H9 (cell line): ENCODE measurements around the gene TNFAIP2. TPM values are rescaled to one million over a fixed set of nuclear protein-coding genes. Genes with fewer than 3 reads are reported as not detected.

ENCODE experiments used
- DNase-seq: peaks from one replicate; pipeline ENCODE4 v3.0.0-alpha.2; 2017
- H2AFZ ChIP-seq: one replicate; pipeline ENCODE4 v1.6.1; 2013; ENCODE audit warnings: mild to moderate bottlenecking, low read length, control low read depth, moderate library complexity
- H2AK5ac ChIP-seq: 2 replicates; pipeline ENCODE4 v1.6.1; 2013; ENCODE audit warnings: low read length, control low read depth, mixed read lengths; ENCODE audit not compliant: insufficient read length
- H2BK120ac ChIP-seq: one replicate; pipeline ENCODE4 v1.6.1; 2013; ENCODE audit warnings: low read depth, mild to moderate bottlenecking, low read length, control low read depth, inconsistent platforms; ENCODE audit not compliant: poor library complexity, severe bottlenecking
- H2BK12ac ChIP-seq: 2 replicates; pipeline ENCODE4 v1.6.1; 2013; ENCODE audit warnings: low read length, control low read depth, mixed read lengths, low read depth; ENCODE audit not compliant: insufficient read length
- H2BK15ac ChIP-seq: 2 replicates; pipeline ENCODE4 v1.6.1; 2013; ENCODE audit warnings: low read depth, low read length, control low read depth
- H2BK20ac ChIP-seq: one replicate; pipeline ENCODE4 v1.6.1; 2013; ENCODE audit warnings: low read depth, mild to moderate bottlenecking, low read length, control low read depth, inconsistent platforms; ENCODE audit not compliant: poor library complexity, severe bottlenecking
- H2BK5ac ChIP-seq: 2 replicates; pipeline ENCODE4 v1.6.1; 2013; ENCODE audit warnings: low read length, control low read depth, mixed read lengths; ENCODE audit not compliant: insufficient read length
- H3K14ac ChIP-seq: 2 replicates; pipeline ENCODE4 v1.6.1; 2013; ENCODE audit warnings: low read length, control low read depth; ENCODE audit not compliant: insufficient read depth
- H3K18ac ChIP-seq: 2 replicates; pipeline ENCODE4 v1.6.1; 2013; ENCODE audit warnings: low read depth, mild to moderate bottlenecking, mixed read lengths, low read length, control low read depth; ENCODE audit not compliant: insufficient read length
- H3K23ac ChIP-seq: 2 replicates; pipeline ENCODE4 v1.6.1; 2013; ENCODE audit warnings: low read length, control low read depth, mixed read lengths, low read depth; ENCODE audit not compliant: insufficient read length
- H3K23me2 ChIP-seq: 2 replicates; pipeline ENCODE4 v1.6.1; 2013; ENCODE audit warnings: low read depth, mild to moderate bottlenecking, mixed read lengths, low read length, control low read depth; ENCODE audit not compliant: insufficient read length, poor library complexity, severe bottlenecking
- H3K27ac ChIP-seq: 2 replicates; pipeline ENCODE4 v1.5.1; 2013; ENCODE audit warnings: low read length, control low read depth, mixed read lengths, low read depth; ENCODE audit not compliant: insufficient read length
- H3K27me3 ChIP-seq: 2 replicates; pipeline ENCODE4 v1.6.1; 2013; ENCODE audit warnings: low read length, control low read depth, inconsistent platforms; ENCODE audit not compliant: insufficient read depth
- H3K4ac ChIP-seq: 2 replicates; pipeline ENCODE4 v1.6.1; 2013; ENCODE audit warnings: low read depth, mild to moderate bottlenecking, control low read depth, inconsistent platforms, low read length, moderate library complexity
- H3K4me1 ChIP-seq: 2 replicates; pipeline ENCODE4 v1.6.1; 2013; ENCODE audit warnings: low read length, control low read depth, inconsistent platforms; ENCODE audit not compliant: insufficient read depth
- H3K4me2 ChIP-seq: 2 replicates; pipeline ENCODE4 v1.6.1; 2013; ENCODE audit warnings: low read length, control low read depth, mixed read lengths; ENCODE audit not compliant: insufficient read length, insufficient read depth
- H3K56ac ChIP-seq: 2 replicates; pipeline ENCODE4 v1.6.1; 2013; ENCODE audit warnings: low read depth, mild to moderate bottlenecking, mixed read lengths, low read length, control low read depth; ENCODE audit not compliant: insufficient read length
- H3K79me1 ChIP-seq: 2 replicates; pipeline ENCODE4 v1.6.1; 2013; ENCODE audit warnings: low read depth, mild to moderate bottlenecking, moderate library complexity, low read length, control low read depth, inconsistent platforms; ENCODE audit not compliant: insufficient read depth, poor library complexity, severe bottlenecking
- H3K79me2 ChIP-seq: 2 replicates; pipeline ENCODE4 v1.6.1; 2013; ENCODE audit warnings: low read length, control low read depth, inconsistent platforms; ENCODE audit not compliant: insufficient read depth
- H3K9ac ChIP-seq: 2 replicates; pipeline ENCODE4 v1.6.1; 2013; ENCODE audit warnings: low read length, control low read depth, mixed read lengths; ENCODE audit not compliant: insufficient read length; ENCODE audit errors: extremely low read depth
- H3K9me3 ChIP-seq: one replicate; pipeline ENCODE4 v1.6.1; 2013; ENCODE audit warnings: low read depth, low read length, inconsistent platforms; ENCODE audit not compliant: control insufficient read depth
- H3T11ph ChIP-seq: one replicate; pipeline ENCODE4 v1.6.1; 2013; ENCODE audit warnings: mild to moderate bottlenecking, low read length, control low read depth, inconsistent platforms
- H4K20me1 ChIP-seq: one replicate; pipeline ENCODE4 v1.6.1; 2013; ENCODE audit not compliant: control insufficient read depth, insufficient read length, insufficient read depth
- H4K5ac ChIP-seq: 2 replicates; pipeline ENCODE4 v1.6.1; 2013; ENCODE audit warnings: low read depth, mild to moderate bottlenecking, mixed read lengths, low read length, control low read depth; ENCODE audit not compliant: insufficient read length
- H4K8ac ChIP-seq: replicated peaks from 2 replicates; pipeline ENCODE4 v1.6.1; 2013; ENCODE audit warnings: low read length, control low read depth, mixed read lengths, low read depth; ENCODE audit not compliant: insufficient read length
- H4K91ac ChIP-seq: 2 replicates; pipeline ENCODE4 v1.6.1; 2013; ENCODE audit warnings: low read depth, mild to moderate bottlenecking, moderate library complexity, mixed read lengths, low read length, control low read depth; ENCODE audit not compliant: insufficient read length
- H3K27ac Mint-ChIP-seq, 3 experiments: 2 replicates in 2 of 3; 3 replicates in 1 of 3; pipeline ENCODE4 v1.8.0; 2020 to 2021; ENCODE audit warnings: mixed read lengths in 3 of 3, mild to moderate bottlenecking in 1 of 3, moderate library complexity in 1 of 3
- H3K27me3 Mint-ChIP-seq: 2 replicates; pipeline ENCODE4 v1.8.0; 2021; ENCODE audit warnings: low read depth, mild to moderate bottlenecking, moderate library complexity, mixed read lengths
- H3K36me3 Mint-ChIP-seq, 3 experiments: 2 replicates in 2 of 3; 3 replicates in 1 of 3; pipeline ENCODE4 v1.8.0; 2020 to 2021; ENCODE audit warnings: low read depth in 3 of 3, mixed read lengths in 3 of 3; ENCODE audit not compliant: insufficient read depth in 1 of 3
- H3K4me1 Mint-ChIP-seq, 2 experiments: 2 replicates each; pipeline ENCODE4 v1.8.0; 2020; ENCODE audit warnings: mixed read lengths in 2 of 2
- H3K4me3 Mint-ChIP-seq, 2 experiments: 2 replicates in 1 of 2; 3 replicates in 1 of 2; pipeline ENCODE4 v1.8.0; 2020 to 2021; ENCODE audit warnings: mild to moderate bottlenecking in 2 of 2, mixed read lengths in 2 of 2, moderate library complexity in 1 of 2
- H3K9me3 Mint-ChIP-seq, 2 experiments: 2 replicates in 1 of 2; 3 replicates in 1 of 2; pipeline ENCODE4 v1.8.0; 2020; ENCODE audit warnings: mild to moderate bottlenecking in 2 of 2, mixed read lengths in 2 of 2, moderate library complexity in 1 of 2
- WGBS: extraction: QIAGEN DNeasy Blood & Tissue Kit; methylation state at CpG from one replicate; pipeline ENCODE4 v1.1.7; 2013; ENCODE audit warnings: missing lambda C conversion rate, low lambda C conversion rate, mixed read lengths; ENCODE audit not compliant: insufficient read length; ENCODE audit errors: extremely low coverage; 5-methylcytosine and 5-hydroxymethylcytosine counted together
- total RNA-seq: library from RNA; stranded (reverse); gene quantifications from 2 replicates; pipeline ENCODE4 v1.2.1, GENCODE V29; 2021
- TF ChIP-seq, protein P1 (sequence below): fragments of 200-600 bp; sonication (generic); conservative IDR thresholded peaks from 3 replicates; pipeline ENCODE4 v1.8.0; 2021; ENCODE audit warnings: antibody characterized with exemption, mild to moderate bottlenecking

Gene TNFAIP2
- total RNA-seq, 1 experiment from 2014 or later: 29.3 TPM

DNA sequence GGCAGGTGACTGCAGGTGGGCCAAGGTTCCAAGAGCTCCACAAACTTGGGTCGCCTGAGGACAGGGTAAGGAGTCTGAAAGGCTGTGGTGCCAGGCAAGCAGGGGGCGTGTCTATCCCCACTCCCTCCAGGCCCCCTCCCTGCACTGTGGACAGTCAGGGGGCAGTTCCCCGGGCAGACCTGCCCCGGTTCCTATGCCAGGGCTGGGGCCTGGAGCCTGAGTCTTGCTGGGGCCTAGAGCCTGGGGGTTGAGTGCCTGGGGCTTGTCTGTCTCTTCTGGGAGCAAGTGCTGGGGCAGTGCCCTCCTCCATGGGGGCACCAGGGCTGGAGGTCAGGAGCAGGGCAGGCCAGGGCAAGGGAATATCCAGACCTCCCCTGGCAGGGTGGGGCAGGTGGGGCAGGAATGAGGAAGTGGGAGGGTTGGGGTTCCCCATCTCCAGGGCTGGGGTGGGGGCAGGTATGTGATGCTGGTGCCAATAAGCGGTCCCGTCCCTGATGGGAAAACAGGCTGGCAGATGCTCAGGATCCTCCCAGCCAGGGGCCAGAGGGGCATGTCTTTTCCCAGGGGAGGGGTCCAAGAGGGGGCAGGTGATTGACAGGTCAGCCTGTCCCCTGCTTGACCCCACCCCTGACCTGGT is 11.9 kb upstream of the TNFAIP2 start:
- H2AFZ ChIP-seq: no peak overlapping the region
- no peak overlapping the region for H2BK5ac ChIP-seq
- H2AK5ac ChIP-seq: no peak overlapping the region
- DNase-seq: no peak
- peaks cover 14% of the 10 kb centered on the region for H3K27me3 Mint-ChIP-seq
- H3K18ac ChIP-seq: no peak overlapping the region
- no peak overlapping the region for H3K4ac ChIP-seq
- peaks cover 4% of the 10 kb centered on the region for H3K23me2 ChIP-seq
- no peaks in the 10 kb centered on the region for H3K79me1 ChIP-seq
- H2BK15ac ChIP-seq: no peak overlapping the region
- H3K14ac ChIP-seq: no peak overlapping the region
- no peaks in the 10 kb centered on the region for H3K36me3 Mint-ChIP-seq
- H3K23ac ChIP-seq: no peak overlapping the region
- no peak overlapping the region for H2BK120ac ChIP-seq
- no peak overlapping the region for H3K4me2 ChIP-seq
- H4K5ac ChIP-seq: no peak overlapping the region
- peak overlapping the region in 1 of 2 experiments; percentile 60; a peak in 1 of 5 replicates for H3K4me3 Mint-ChIP-seq
- H3K27ac ChIP-seq: no peak overlapping the region
- peak overlapping the region in 1 of 3 experiments; percentile 70; a peak in 1 of 7 replicates for H3K27ac Mint-ChIP-seq
- no peak overlapping the region for H4K91ac ChIP-seq
- no peaks in the 10 kb centered on the region for H3K9me3 ChIP-seq
- no CpG with 5 or more reads among the region's 6 CpGs for WGBS
- H3K56ac ChIP-seq: no peak overlapping the region
- H3K9ac ChIP-seq: no peak overlapping the region
- TF ChIP-seq, protein P1, sequence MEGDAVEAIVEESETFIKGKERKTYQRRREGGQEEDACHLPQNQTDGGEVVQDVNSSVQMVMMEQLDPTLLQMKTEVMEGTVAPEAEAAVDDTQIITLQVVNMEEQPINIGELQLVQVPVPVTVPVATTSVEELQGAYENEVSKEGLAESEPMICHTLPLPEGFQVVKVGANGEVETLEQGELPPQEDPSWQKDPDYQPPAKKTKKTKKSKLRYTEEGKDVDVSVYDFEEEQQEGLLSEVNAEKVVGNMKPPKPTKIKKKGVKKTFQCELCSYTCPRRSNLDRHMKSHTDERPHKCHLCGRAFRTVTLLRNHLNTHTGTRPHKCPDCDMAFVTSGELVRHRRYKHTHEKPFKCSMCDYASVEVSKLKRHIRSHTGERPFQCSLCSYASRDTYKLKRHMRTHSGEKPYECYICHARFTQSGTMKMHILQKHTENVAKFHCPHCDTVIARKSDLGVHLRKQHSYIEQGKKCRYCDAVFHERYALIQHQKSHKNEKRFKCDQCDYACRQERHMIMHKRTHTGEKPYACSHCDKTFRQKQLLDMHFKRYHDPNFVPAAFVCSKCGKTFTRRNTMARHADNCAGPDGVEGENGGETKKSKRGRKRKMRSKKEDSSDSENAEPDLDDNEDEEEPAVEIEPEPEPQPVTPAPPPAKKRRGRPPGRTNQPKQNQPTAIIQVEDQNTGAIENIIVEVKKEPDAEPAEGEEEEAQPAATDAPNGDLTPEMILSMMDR: no peak
- H3K27me3 ChIP-seq: no peaks in the 10 kb centered on the region
- no peak overlapping the region for H3T11ph ChIP-seq
- H3K4me1 ChIP-seq: peaks cover 6% of the 10 kb centered on the region
- H2BK20ac ChIP-seq: no peak overlapping the region
- no peaks in the 10 kb centered on the region for H3K9me3 Mint-ChIP-seq
- H3K79me2 ChIP-seq: no peaks in the 10 kb centered on the region
- peaks cover 23 to 44% of the 10 kb centered on the region in 2 experiments for H3K4me1 Mint-ChIP-seq
- no peaks in the 10 kb centered on the region for H4K20me1 ChIP-seq
- no peak overlapping the region for H2BK12ac ChIP-seq
- no peak overlapping the region for H4K8ac ChIP-seq
